ENCODE results near the gene MRO. TPM values are rescaled to one million over a fixed set of nuclear protein-coding genes. Genes with fewer than 3 reads are reported as not detected.
"Not testable (repeated sequence)": the region's sequence is repeated elsewhere in the genome, so short reads cannot be mapped to it uniquely, and the experiment has no call there.

MRO gene
- total and polyA plus RNA-seq, 7 donors = 0.11 to 1.7 (median 0.82) TPM

DNA sequence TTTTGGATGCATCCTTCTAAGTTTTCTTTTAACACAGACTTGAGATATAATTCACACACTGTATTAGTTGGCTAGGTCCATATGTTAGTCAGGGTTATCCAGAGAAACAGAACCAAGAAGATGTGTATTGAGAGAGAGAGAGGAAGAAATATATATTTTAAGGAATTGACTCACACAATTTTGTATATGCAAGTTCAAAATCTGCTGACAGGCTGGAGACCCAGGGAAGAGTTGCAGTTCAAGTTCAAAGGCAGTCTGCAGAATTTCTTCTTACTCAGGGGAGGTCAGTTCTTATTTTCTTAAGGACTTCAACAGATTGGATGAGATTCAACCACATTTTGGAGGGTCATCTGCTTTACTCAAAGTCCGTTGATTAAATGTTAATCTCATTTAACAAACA is 23.0 kb upstream of the MRO start:
- no peaks in the 10 kb centered on the region for H3K36me3 ChIP-seq (ENCODE audit: insufficient read depth in 1 of 2, low read depth in 1 of 2)
- H3K4me3 ChIP-seq = no peak overlapping the region
- intact Hi-C loops (cut with DNase I) = no loop called here
- TF ChIP-seq, protein P1, sequence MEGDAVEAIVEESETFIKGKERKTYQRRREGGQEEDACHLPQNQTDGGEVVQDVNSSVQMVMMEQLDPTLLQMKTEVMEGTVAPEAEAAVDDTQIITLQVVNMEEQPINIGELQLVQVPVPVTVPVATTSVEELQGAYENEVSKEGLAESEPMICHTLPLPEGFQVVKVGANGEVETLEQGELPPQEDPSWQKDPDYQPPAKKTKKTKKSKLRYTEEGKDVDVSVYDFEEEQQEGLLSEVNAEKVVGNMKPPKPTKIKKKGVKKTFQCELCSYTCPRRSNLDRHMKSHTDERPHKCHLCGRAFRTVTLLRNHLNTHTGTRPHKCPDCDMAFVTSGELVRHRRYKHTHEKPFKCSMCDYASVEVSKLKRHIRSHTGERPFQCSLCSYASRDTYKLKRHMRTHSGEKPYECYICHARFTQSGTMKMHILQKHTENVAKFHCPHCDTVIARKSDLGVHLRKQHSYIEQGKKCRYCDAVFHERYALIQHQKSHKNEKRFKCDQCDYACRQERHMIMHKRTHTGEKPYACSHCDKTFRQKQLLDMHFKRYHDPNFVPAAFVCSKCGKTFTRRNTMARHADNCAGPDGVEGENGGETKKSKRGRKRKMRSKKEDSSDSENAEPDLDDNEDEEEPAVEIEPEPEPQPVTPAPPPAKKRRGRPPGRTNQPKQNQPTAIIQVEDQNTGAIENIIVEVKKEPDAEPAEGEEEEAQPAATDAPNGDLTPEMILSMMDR (IDR thresholded peaks at IDR 0.05) = no peak
- DNase-seq (no peak), ATAC-seq (no peak)
- no peak overlapping the region for H3K27ac ChIP-seq
- 0 to 52% (median 0%) methylated on average over 1 of the region's 1 CpG for WGBS, 3 donors
- H3K4me1 ChIP-seq = peaks cover 12% of the 10 kb centered on the region
- no peaks in the 10 kb centered on the region for H3K9me3 ChIP-seq
- H3K27me3 ChIP-seq (ENCODE audit: insufficient read depth in 3 of 3, low read length in 2 of 3) = no peaks in the 10 kb centered on the region

DNA sequence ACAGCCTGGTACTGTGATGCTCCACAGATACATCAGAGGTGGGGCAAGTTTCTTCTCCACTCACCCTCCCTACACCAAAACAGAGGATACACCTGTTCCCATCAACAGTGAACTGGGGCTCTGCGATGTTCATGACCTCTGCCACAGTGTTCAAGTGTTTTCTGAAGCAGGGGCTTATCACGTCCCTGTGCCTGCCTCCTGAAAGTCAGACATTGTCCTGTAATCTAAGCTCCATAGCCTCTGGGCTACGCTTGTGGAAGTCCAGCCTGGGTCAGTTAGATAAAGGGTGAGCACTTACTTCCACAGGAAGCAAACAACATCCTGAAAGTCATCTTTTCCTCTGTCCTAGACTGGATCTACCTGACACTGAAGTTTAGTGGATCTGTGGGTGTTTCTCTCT is 20.2 kb upstream of the MRO start:
- ATAC-seq (no peak), DNase-seq (no peak)
- H3K36me3 ChIP-seq (ENCODE audit: insufficient read depth in 1 of 2, low read depth in 1 of 2) = no peaks in the 10 kb centered on the region
- no peaks in the 10 kb centered on the region for H3K27me3 ChIP-seq (ENCODE audit: insufficient read depth in 3 of 3, low read length in 2 of 3)
- intact Hi-C loops (cut with DNase I) = no loop called here
- H3K4me3 ChIP-seq = no peak overlapping the region
- WGBS, 3 donors = 49 to 58% (median 55%) methylated on average over 3 of the region's 3 CpGs
- TF ChIP-seq, protein P1 (IDR thresholded peaks at IDR 0.05) = no peak
- H3K27ac ChIP-seq = no peak overlapping the region
- peaks cover 8% of the 10 kb centered on the region for H3K4me1 ChIP-seq
- no peaks in the 10 kb centered on the region for H3K9me3 ChIP-seq

DNA sequence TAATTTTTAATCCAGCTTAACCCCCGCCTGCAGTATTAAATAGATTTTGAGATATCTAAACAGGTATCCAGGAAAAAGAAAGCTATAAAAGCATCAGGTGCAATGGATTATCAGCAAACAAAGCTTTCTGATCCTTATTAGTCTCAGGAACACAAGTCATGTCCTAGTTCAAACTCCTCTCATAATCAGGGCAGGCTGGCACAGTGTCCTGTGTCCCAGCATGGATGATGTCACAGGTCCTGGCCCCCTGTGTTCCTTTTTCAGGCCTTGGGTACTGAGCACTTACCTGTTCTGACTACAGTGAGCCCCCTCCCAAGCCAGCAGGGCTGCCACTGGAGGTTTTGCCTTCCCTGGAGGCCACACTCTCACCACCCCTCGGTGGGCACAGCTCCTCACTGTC is 19.5 kb upstream of the MRO start:
- ATAC-seq = no peak
- 64 to 83% (median 79%) methylated on average over 2 of the region's 2 CpGs for WGBS, 3 donors
- no peak overlapping the region for H3K27ac ChIP-seq

DNA sequence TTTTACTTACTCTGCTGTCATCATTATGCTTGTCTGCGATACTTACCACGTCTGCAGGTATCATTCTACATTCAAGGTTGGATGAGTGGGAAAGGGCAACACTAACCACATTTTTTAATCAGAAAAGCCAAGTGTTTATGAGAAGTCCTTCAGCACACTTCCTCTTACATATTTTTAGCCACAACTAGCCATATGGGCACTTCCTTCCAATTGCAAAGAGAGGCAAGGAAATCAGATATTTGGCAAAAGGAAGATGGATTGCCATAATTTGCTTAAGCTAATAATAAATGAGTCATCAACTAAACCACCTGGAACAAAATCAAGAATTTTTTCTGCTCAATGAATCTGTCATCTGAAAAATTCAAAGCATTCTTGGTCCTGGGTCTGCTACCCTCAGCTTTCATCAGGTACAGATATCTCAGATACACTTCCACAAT is 16.7 kb upstream of the MRO start:
- ATAC-seq = no peak
- 59 to 69% (median 59%) methylated on average over 2 of the region's 2 CpGs for WGBS, 3 donors
- Histone ChIP-seq H3K4me1 (no peaks in the 10 kb centered on the region), H3K27ac (no peak overlapping the region), H3K9me3 (no peaks in the 10 kb centered on the region), H3K36me3 (ENCODE audit: insufficient read depth in 1 of 2, low read depth in 1 of 2) (no peaks in the 10 kb centered on the region), H3K4me3 (no peak overlapping the region), H3K27me3 (ENCODE audit: insufficient read depth in 3 of 3, low read length in 2 of 3) (no peaks in the 10 kb centered on the region)
- TF ChIP-seq, protein P1 (IDR thresholded peaks at IDR 0.05) = no peak
- DNase-seq = no peak
- intact Hi-C loops (cut with DNase I) = no loop called here

More for the DNA sequence above, 19.5 kb upstream of the MRO start:
- Histone ChIP-seq H3K4me3 (no peak overlapping the region), H3K4me1 (peaks cover 3% of the 10 kb centered on the region), H3K36me3 (ENCODE audit: insufficient read depth in 1 of 2, low read depth in 1 of 2) (no peaks in the 10 kb centered on the region), H3K27me3 (ENCODE audit: insufficient read depth in 3 of 3, low read length in 2 of 3) (no peaks in the 10 kb centered on the region), H3K9me3 (no peaks in the 10 kb centered on the region)
- DNase-seq = no peak
- TF ChIP-seq, protein P1 (IDR thresholded peaks at IDR 0.05) = no peak
- intact Hi-C loops (cut with DNase I) = no loop called here

DNA sequence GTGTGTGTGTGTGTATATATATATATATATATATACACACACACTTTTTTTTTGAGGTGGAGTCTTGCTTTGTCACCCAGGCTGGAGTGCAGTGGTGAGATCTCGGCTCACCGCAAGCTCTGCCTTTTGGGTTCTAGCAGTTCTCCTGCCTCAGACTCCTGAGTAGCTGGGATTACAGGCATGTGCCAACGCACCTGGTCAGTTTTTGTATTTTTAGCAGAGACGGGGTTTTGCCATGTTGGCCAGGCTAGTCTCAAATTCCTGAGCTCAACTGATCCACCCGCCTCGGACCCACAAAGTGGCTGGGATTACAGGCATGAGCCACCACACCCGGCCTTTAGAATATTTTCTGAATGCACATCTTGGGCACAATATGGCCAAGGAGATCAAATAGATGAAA is 13.7 kb upstream of the MRO start:
- intact Hi-C loops (cut with DNase I); ATAC-seq; H3K27ac ChIP-seq; H3K36me3 ChIP-seq (ENCODE audit: insufficient read depth in 1 of 2, low read depth in 1 of 2); H3K4me3 ChIP-seq; H3K27me3 ChIP-seq (ENCODE audit: insufficient read depth in 3 of 3, low read length in 2 of 3); H3K4me1 ChIP-seq; H3K9me3 ChIP-seq; DNase-seq: not testable (repeated sequence)
- 40 to 63% (median 54%) methylated on average over 7 of the region's 7 CpGs for WGBS, 3 donors

Measured in psoas muscle (tissue), 8 donors.